PC-9 (cell line): ENCODE measurements around the gene LPCAT2. TPM values are rescaled to one million over a fixed set of nuclear protein-coding genes. Genes with fewer than 3 reads are reported as not detected.

Experiments
- BruUV-seq: library from RNA; stranded (reverse); fragments of 400-500 nt; replicated peaks from 2 replicates; lab custom pipeline; 2021; lab: Mats Ljungman, UMichigan
- CTCF ChIA-PET: fragments of 300-600 bp; sonication (Branson Sonifier 250); formaldehyde crosslinking; loops from one replicate; lab custom pipeline; 2022; ENCODE audit warnings: antibody characterized with exemption; lab: Charles Lee
- POLR2A ChIA-PET: fragments of 300-600 bp; sonication (Branson Sonifier 250); formaldehyde crosslinking; loops from one replicate; lab custom pipeline; 2022; ENCODE audit warnings: antibody characterized with exemption; ENCODE audit not compliant: unreplicated experiment; lab: Charles Lee
- DNase-seq, 2 experiments: peaks; one replicate each; pipeline versions ENCODE4 v3.0.0 to v3.0.0-alpha.2; 2015 to 2022; ENCODE audit warnings: mixed read lengths in 1 of 2
- H2AFZ ChIP-seq: fragments of 200-600 bp; sonication (generic); 2 replicates; pipeline ENCODE4 v1.8.1; 2017; ENCODE audit warnings: antibody characterized with exemption
- H3F3A ChIP-seq: fragments of 200-600 bp; sonication (generic); 2 replicates; pipeline ENCODE4 v1.8.1; 2017; ENCODE audit warnings: antibody characterized with exemption, mild to moderate bottlenecking, low read depth; ENCODE audit not compliant: insufficient read depth
- H3K27ac ChIP-seq: fragments of 200-600 bp; sonication (generic); 2 replicates; pipeline ENCODE4 v1.6.1; 2016; ENCODE audit warnings: mixed run types
- H3K27me3 ChIP-seq: fragments of 200-600 bp; sonication (generic); 2 replicates; pipeline ENCODE4 v1.6.1; 2016; ENCODE audit warnings: low read depth, mixed run types; ENCODE audit not compliant: insufficient read depth
- H3K36me3 ChIP-seq: fragments of 200-600 bp; sonication (generic); 2 replicates; pipeline ENCODE4 v1.6.1; 2016; ENCODE audit warnings: low read depth, mixed run types
- H3K4me1 ChIP-seq: fragments of 200-600 bp; sonication (generic); replicated peaks from 2 replicates; pipeline ENCODE4 v1.6.1; 2016; ENCODE audit warnings: mixed run types; ENCODE audit not compliant: insufficient read depth
- H3K4me2 ChIP-seq: fragments of 200-600 bp; sonication (generic); 2 replicates; pipeline ENCODE4 v1.6.1; 2017; ENCODE audit warnings: mixed run types
- H3K4me3 ChIP-seq: fragments of 200-600 bp; sonication (generic); 2 replicates; pipeline ENCODE4 v1.6.1; 2016; ENCODE audit warnings: mixed run types
- H3K79me2 ChIP-seq: fragments of 200-600 bp; sonication (generic); 2 replicates; pipeline ENCODE4 v1.6.1; 2017; ENCODE audit warnings: low read depth, mixed run types
- H3K9me2 ChIP-seq: fragments of 200-600 bp; sonication (generic); 2 replicates; pipeline ENCODE4 v1.8.1; 2017; ENCODE audit warnings: mild to moderate bottlenecking; ENCODE audit not compliant: insufficient read depth
- H3K9me3 ChIP-seq: fragments of 200-600 bp; sonication (generic); 2 replicates; pipeline ENCODE4 v1.8.1; 2016; ENCODE audit warnings: low read depth; ENCODE audit not compliant: insufficient read depth
- H4K20me1 ChIP-seq: fragments of 200-600 bp; sonication (generic); 2 replicates; pipeline ENCODE4 v1.8.1; 2017; ENCODE audit not compliant: insufficient read depth
- EZH2 ChIP-seq: fragments of 200-600 bp; sonication (generic); IDR thresholded peaks from 2 replicates; pipeline ENCODE4 v1.8.0; 2017; ENCODE audit warnings: antibody characterized with exemption, low read depth
- intact Hi-C: fragments of 100-400 bp; cut with micrococcal nuclease; formaldehyde crosslinking; loops from one replicate; pipeline ENCODE4 v1.10.0; 2022; ENCODE audit not compliant: unreplicated experiment
- total RNA-seq: library from RNA; stranded (reverse); gene quantifications from 2 replicates; pipeline ENCODE4 v1.2.3, GENCODE V29; 2021
- TF ChIP-seq, protein P1 (sequence below): fragments of 200-600 bp; sonication (generic); conservative IDR thresholded peaks from 2 replicates; pipeline ENCODE4 v1.6.1; 2017; ENCODE audit warnings: mixed run types, antibody characterized with exemption, mild to moderate bottlenecking, moderate library complexity

Gene LPCAT2
- total RNA-seq, 1 experiment from 2014 or later, result 87.7 TPM

DNA sequence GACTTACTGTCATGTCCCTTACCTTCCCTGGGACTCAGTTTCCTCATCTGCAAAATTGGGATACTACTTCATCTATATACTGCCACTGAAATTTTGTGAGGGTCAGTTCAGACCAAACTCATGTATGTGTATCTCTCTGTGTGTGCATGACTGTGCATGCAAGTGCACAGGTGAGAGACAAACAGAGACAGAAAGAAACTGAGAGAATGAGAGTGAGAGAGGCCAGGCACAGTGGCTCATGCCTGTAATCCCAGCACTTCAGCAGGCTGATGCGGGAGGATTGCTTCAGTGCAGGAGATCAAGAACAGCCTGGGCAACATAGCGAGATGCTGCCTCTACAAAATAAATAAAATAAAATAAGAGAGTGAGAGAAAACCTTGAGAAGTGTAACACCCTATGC lies 114.8 kb downstream of the LPCAT2 start:
- Histone ChIP-seq H3K4me1 (peaks cover 13% of the 10 kb centered on the region), H4K20me1 (no peaks in the 10 kb centered on the region), H3K9me2 (no peaks in the 10 kb centered on the region), H2AFZ (no peak overlapping the region), H3K27ac (no peak overlapping the region), H3K4me3 (no peak overlapping the region), H3K36me3 (no peaks in the 10 kb centered on the region), H3F3A (peaks cover 11% of the 10 kb centered on the region; the same call in 1 of the 2 replicates), H3K27me3 (no peaks in the 10 kb centered on the region), H3K4me2 (peak overlapping the region; percentile 56), H3K9me3 (no peaks in the 10 kb centered on the region), H3K79me2 (no peaks in the 10 kb centered on the region)
- POLR2A ChIA-PET, result no interaction called here
- no peak for DNase-seq
- CTCF ChIA-PET, result interaction anchor here (0.5 kb wide), 1 partner anchor 156 kb away, joined by 3 read pairs; no protein-coding TSS in a partner anchor
- TF ChIP-seq EZH2, result no peak
- TF ChIP-seq, protein P1, sequence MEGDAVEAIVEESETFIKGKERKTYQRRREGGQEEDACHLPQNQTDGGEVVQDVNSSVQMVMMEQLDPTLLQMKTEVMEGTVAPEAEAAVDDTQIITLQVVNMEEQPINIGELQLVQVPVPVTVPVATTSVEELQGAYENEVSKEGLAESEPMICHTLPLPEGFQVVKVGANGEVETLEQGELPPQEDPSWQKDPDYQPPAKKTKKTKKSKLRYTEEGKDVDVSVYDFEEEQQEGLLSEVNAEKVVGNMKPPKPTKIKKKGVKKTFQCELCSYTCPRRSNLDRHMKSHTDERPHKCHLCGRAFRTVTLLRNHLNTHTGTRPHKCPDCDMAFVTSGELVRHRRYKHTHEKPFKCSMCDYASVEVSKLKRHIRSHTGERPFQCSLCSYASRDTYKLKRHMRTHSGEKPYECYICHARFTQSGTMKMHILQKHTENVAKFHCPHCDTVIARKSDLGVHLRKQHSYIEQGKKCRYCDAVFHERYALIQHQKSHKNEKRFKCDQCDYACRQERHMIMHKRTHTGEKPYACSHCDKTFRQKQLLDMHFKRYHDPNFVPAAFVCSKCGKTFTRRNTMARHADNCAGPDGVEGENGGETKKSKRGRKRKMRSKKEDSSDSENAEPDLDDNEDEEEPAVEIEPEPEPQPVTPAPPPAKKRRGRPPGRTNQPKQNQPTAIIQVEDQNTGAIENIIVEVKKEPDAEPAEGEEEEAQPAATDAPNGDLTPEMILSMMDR, result peak; percentile 56; the same call in 1 of the 2 replicates
- intact Hi-C loops, result loop anchor here (1.0 kb wide), 1 partner anchor 80 kb away; no protein-coding TSS in a partner anchor
- no TSS peak for BruUV-seq

DNA sequence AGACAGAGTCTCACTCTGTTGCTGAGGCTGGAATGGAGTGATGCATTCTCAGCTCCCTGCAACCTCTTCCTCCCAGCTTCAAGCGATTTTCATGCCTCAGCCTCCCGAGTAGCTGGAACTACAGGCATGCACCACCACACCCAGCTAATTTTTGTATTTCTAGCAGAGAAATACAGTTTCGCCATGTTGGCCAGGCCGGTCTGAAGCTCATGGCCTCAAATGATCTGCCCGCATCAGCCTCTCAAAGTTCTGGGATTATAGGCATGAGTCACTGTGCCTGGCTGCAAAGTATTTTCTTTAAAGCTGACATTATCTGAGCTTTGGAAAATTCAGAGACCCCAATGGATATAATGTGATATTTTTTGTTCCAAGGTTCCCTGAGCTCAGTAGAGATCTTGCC lies 115.8 kb downstream of the LPCAT2 start:
- no peaks in the 10 kb centered on the region for H3K27me3 ChIP-seq
- TF ChIP-seq, protein P1, result no peak
- TF ChIP-seq EZH2, result no peak
- H3K9me3 ChIP-seq, result no peaks in the 10 kb centered on the region
- no peak for DNase-seq
- no TSS peak for BruUV-seq
- ChIA-PET CTCF (no interaction called here), POLR2A (no interaction called here)
- H3K4me1 ChIP-seq, result peaks cover 13% of the 10 kb centered on the region
- H3F3A ChIP-seq, result peaks cover 11% of the 10 kb centered on the region; the same call in 1 of the 2 replicates
- H3K4me2 ChIP-seq, result no peak overlapping the region
- no peaks in the 10 kb centered on the region for H3K79me2 ChIP-seq
- H3K27ac ChIP-seq, result no peak overlapping the region
- H2AFZ ChIP-seq, result no peak overlapping the region
- H3K4me3 ChIP-seq, result no peak overlapping the region
- intact Hi-C loops, result no loop called here
- no peaks in the 10 kb centered on the region for H3K36me3 ChIP-seq
- H3K9me2 ChIP-seq, result no peaks in the 10 kb centered on the region
- H4K20me1 ChIP-seq, result no peaks in the 10 kb centered on the region

DNA sequence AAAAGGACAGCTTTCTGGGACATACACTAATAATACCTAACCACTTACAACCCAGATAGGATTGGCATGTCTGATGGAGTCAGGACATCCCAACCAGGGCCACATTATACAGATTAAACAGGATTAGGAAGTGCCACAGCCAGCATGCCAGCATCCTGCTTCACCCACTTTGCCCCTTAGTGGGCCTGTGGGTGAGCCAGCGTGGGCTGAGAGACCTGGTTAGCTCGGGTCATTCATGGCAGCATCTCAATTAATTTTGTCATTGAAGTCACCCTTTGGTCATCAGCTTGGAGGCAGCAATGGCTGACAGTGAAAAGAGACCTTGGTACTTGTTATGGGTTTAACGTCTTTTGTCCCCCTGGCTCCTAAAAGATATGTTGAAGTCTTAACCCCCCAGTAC lies 117.0 kb downstream of the LPCAT2 start:
- ChIA-PET POLR2A (no interaction called here), CTCF (no interaction called here)
- Histone ChIP-seq H2AFZ (no peak overlapping the region), H3K4me3 (no peak overlapping the region), H3K36me3 (no peaks in the 10 kb centered on the region), H3K4me2 (no peak overlapping the region), H3K4me1 (peaks cover 13% of the 10 kb centered on the region), H3F3A (peaks cover 11% of the 10 kb centered on the region; the same call in 1 of the 2 replicates), H3K9me3 (no peaks in the 10 kb centered on the region), H3K9me2 (no peaks in the 10 kb centered on the region), H3K27me3 (no peaks in the 10 kb centered on the region), H3K27ac (no peak overlapping the region), H3K79me2 (no peaks in the 10 kb centered on the region), H4K20me1 (no peaks in the 10 kb centered on the region)
- no TSS peak for BruUV-seq
- no peak for TF ChIP-seq EZH2
- TF ChIP-seq, protein P1, result no peak
- no peak for DNase-seq
- intact Hi-C loops, result no loop called here
